ENCODE results near the gene SLC30A1.
"Not testable (repeated sequence)": the region's sequence is repeated elsewhere in the genome, so short reads cannot be mapped to it uniquely, and the experiment has no call there.

Gene SLC30A1

GRCh38 chr1:211543025-211543424 lies 35.9 kb downstream of the SLC30A1 start:
- no peak for DNase-seq

- no peak for DNase-seq
Measured at GRCh38 chr1:211541720-211542477, 37.1 kb downstream of the SLC30A1 start.

DNA sequence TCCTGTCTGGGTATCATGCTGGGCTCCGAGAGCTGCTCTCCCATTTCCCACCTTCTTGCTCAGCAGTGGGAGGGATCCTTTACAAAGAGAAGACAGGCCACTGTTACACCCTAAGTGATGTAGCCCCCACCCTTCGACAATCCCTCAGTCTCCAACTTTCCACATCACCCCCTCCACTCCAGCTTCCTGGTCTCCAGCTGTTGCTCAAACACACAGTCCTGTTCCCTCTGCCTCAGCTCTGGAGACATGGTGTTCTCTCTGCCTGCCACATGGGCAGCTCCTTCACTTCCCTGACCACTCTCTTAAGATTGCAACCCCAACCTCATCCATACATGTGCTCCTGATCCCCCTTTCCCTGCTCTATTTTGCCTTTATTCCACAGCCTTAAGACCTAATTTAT lies 37.7 kb downstream of the SLC30A1 start:
- DNase-seq, result no peak

GRCh38 chr1:211540824-211541223 lies 38.1 kb downstream of the SLC30A1 start:
- not testable (repeated sequence) for DNase-seq

DNA sequence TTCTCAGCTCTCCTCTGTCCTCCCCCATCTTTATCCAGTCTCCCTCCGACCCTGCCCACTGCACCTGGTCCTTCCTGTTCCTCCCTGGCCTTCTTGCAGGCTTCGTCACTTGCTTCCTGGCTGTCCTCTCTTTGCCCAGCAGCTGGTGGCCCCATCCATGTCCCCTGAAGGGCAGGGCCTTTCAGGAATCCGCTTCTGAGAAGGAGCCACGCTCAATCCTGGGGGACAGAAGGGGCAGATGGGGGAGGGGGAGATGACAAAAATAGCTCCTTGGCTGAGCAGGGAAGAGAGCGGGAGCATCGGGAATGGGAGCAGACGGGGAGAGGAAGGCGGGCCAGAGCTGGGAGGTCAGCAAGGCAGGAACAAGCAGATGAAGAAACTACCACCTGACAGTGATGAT lies 40.7 kb downstream of the SLC30A1 start:
- no peak for DNase-seq

- DNase-seq, result no peak
Measured at GRCh38 chr1:211537253-211537652, 41.7 kb downstream of the SLC30A1 start.

GRCh38 chr1:211536606-211537005 lies 42.4 kb downstream of the SLC30A1 start:
- no peak for DNase-seq

DNA sequence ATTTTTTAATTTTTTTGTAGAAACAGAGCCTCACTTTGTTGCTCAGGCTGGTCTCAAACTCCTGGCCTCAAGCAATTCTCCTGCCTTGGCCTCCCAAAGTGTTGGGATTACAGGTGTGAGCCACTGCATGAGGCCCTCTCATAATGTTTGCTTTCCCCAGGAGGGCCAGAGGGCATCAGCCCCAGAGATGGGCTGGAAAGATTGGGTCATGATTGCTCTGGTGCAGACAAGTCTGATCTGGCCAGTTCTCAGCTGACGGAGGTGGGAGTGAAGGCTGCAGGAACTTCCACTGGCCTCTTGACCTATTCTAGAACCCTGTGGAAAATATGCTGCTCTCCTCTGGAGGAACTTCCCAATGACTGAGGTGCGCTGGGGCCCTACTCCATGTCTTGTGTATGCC lies 43.6 kb downstream of the SLC30A1 start:
- no peak for DNase-seq

DNA sequence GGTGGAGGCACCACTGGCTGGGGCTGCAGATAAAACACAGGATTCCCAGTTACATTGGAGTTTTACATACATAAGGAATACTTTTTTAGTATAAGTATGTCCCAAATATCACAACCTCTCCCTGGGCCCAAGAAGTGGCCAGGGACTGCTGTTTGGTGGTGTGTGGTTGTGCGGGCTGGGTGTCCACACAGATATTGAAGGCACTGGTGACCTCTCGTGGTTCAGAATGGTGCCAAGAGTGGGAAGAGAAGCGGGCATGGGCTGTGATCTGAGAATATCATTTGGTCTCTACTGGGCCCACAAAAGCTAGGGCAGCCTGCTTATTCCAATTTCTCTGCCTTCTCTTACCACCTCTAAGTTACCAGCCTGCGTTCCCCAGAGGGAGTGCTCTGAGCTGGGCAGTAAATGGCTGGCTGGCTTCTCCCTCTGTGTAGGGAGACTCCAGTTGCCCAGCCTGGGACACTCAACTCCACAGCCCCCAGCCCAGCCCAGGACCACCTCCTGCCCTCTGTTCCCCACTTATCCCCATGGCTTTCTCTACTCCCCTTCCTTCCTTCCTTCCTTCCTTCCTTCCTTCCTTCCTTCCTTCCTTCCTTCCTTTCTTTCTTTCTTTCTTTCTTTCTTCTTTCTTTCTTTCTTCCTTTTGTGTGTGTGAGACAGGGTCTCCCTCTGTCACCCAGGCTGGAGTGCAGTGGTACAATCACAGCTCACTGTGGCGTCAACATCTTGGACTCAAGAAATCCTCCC lies 44.2 kb downstream of the SLC30A1 start:
- DNase-seq, result no peak

- no peak for DNase-seq
Measured at GRCh38 chr1:211532088-211532444, 46.9 kb downstream of the SLC30A1 start.

- peak; percentile 36 to 46 for DNase-seq
Measured at GRCh38 chr1:211531194-211532087, 47.5 kb downstream of the SLC30A1 start.

DNA sequence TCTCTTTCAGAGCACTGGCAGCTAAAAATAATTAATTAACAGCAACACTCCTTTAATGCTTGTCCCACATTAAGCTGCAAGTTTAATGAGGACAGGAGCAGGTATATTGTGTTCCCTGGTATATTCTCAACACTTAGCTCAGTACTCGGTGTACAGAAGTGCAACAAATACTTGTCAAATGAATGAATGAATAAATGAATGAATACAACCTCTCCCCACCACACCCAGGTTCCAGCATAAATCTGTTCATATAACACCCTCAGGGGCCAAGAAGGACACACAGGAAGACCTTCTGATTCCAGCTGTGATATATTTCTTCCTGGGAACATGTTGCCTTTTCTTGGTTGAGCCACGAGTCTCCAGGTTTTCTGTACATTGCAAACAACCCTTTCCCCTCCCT lies 48.9 kb downstream of the SLC30A1 start:
- no peak for DNase-seq

DNA sequence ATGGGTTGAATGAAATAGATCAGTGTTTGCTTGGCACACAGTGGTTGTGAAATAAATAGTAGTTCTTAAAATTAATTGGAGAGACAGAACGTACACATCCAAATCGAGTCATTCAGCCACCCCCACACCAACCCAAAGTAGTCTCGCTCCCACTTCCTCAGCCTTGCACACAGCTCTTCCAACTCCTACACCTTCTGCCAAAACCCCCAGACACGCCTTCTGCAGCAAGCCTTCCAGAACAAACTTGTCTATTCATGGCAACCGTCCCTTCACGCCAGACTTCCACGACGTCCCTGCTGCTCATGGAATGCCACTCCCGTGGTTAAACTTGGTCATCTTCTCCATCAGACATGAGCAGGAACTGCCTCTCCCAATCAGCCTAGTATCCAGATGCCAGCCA lies 49.5 kb downstream of the SLC30A1 start:
- DNase-seq, result peak; percentile 29 to 58

GRCh38 chr1:211529011-211529410 lies 50.0 kb downstream of the SLC30A1 start:
- DNase-seq, result no peak

DNA sequence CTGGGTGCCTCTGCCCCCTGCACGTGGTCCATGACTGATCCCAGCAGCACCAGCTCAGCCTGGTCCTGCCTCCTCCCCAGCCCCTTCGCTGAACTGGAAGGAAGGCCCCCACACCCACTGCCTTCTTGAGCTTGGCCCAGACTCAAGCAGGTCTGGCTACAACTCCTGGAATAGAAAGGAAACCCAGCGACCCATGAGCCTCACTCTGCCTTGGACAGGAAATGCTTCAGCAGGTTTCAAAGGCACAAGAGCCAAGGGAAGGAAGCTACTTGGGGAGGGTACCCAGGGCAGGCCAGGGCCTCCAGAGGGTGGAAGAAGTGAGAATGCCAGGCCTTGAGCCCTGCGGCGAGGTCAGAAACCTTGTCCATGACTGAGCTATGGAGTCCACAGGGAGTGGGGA lies 51.1 kb downstream of the SLC30A1 start:
- no peak for DNase-seq

GRCh38 chr1:211527006-211527405 lies 52.0 kb downstream of the SLC30A1 start:
- DNase-seq, result no peak

DNA sequence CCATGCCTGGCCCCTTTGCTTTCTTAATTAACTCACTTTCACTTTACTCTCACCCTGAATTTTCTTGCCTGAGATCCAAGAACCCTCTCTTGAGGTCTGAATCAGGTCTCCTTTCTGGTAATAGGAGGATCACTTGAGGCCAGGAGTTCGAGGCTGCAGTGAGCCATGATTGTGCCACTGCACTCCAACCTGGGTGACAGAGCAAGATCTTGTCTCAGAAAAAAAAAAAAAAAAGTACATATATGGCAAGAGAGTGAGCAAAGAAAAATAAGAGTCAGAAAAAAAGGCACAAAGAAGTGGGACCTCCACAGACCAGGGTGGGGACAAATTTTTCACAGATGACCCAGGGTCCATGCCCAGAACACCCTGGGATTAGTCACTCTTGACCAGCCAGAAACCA lies 52.9 kb downstream of the SLC30A1 start:
- no peak for DNase-seq

DNA sequence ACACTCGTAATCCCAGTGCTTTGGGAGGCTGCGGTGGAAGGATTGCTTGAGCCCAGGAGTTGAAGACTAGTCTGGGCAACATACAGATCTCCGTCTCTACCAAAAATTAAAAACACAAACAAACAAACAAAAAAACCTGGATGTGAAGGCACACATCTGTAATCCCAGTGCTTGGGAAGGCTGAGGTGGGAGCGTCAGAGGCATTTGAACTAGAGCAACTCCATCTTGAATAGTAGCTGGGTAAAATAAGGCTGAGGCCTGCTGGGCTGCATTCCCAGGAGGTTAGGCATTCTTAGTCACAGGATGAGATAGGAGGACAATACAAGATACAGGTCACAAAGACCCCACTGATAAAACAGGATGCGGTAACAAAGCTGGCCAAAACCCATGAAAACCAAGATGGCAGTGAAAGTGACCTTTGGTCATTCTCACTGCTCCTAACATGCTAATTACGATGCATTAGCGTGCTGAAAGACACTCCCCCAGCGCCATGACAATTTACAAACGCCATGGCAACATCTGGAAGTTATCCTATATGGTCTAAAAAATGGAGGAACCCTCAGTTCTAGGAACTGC lies 53.8 kb downstream of the SLC30A1 start:
- DNase-seq, result no peak

- DNase-seq, result no peak
Measured at GRCh38 chr1:211524521-211524920, 54.4 kb downstream of the SLC30A1 start.

DNA sequence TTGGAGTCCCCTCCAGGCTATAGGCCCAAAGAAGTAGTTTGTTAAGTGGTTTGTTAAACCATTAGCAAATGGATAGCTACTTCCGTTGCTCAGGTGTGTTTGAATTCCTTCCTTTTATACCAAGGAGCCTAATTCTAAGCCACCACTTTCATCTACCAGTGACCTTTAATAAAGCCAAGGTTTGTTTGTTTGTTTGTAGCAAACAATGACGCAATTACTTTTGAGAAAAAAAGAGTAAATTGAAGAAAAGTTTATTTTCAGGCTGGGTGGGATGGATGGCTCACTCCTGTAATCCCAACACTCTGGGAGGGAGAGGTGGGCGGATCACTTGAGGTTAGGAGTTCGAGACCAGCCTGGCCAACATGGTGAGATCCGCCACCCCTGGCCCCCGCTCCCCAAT lies 56.2 kb downstream of the SLC30A1 start:
- DNase-seq, result no peak

Measured in inflammatory macrophage (primary cell).